ENCODE measurements around the gene HS3ST4. TPM values are rescaled to one million over a fixed set of nuclear protein-coding genes. Genes with fewer than 3 reads are reported as not detected.

The HS3ST4 gene
- total and polyA plus RNA-seq, 2 of the 8 experiments (the other 6 are each of a cell fraction or from before 2014, with no cell fraction given) = 1.9 to 3.3 TPM

DNA sequence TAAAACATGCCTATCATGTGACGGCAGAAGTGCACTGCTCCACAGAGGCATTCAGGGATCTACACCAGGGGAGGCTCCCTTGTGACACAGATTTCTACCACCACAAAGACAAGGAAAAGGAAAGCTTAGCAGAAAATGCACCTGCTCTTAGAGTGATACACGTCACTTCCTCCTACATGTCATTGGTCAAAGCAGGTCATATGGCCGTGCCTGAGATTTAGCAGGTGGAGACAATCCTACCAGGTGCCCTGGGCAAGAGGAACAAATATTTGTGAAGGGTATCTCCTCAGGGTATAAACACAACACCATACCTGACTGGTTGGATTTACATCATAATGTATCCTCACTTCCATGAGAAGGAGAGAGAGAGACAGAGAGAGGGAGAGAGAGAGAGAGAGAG, 362.1 kb downstream of the HS3ST4 start:
- POLR2A ChIA-PET (ENCODE audit: partially characterized antibody) = no interaction called here
- Histone ChIP-seq H4K8ac (ENCODE audit: extremely low read depth, insufficient read depth, low read length) (no peak overlapping the region), H2AFZ (ENCODE audit: low read length) (no peak overlapping the region), H2BK12ac (ENCODE audit: low read depth, low read length) (peak overlapping the region; percentile 20; the same call in 1 of the 2 replicates), H2BK20ac (ENCODE audit: low read length) (no peak overlapping the region; the same call in 1 of the 2 replicates), H3K23ac (ENCODE audit: insufficient read length) (no peak overlapping the region), H4K20me1 (replicated peaks in 1 of 2; ENCODE audit: control insufficient read depth in 1 of 2, insufficient read depth in 2 of 2, low read length in 2 of 2) (no peaks in the 10 kb centered on the region), H3K9ac (replicated peaks in 1 of 4; ENCODE audit: extremely low read depth in 1 of 4, low read depth in 3 of 4, low read length in 3 of 4) (no peak overlapping the region), H3K27ac (ENCODE audit: low read depth, low read length) (no peak overlapping the region), H3K4me2 (ENCODE audit: insufficient read depth in 1 of 2, low read depth in 2 of 2, low read length in 2 of 2) (no peak overlapping the region), H3K27me3 (replicated peaks in 1 of 4; ENCODE audit: control insufficient read depth in 3 of 4, extremely low read depth in 1 of 4, insufficient read depth in 3 of 4, low read length in 3 of 4) (no peaks in the 10 kb centered on the region), H3K4ac (replicated peaks; ENCODE audit: insufficient read length, low read depth, low read length) (no peak overlapping the region), H3K56ac (replicated peaks; ENCODE audit: insufficient read length, low read depth, low read length) (no peak overlapping the region), H2BK5ac (ENCODE audit: low read depth, low read length) (no peak overlapping the region), H3K79me1 (ENCODE audit: low read depth, low read length) (no peaks in the 10 kb centered on the region), H3K4me1 (replicated peaks in 1 of 4; ENCODE audit: control insufficient read depth in 3 of 4, insufficient read depth in 4 of 4, low read length in 3 of 4) (peaks cover 15 to 41% (median 33%) of the 10 kb centered on the region in 4 experiments), H3K4me3 (ENCODE audit: extremely low read depth in 1 of 4, insufficient read depth in 2 of 4, low read depth in 3 of 4, low read length in 4 of 4) (no peak overlapping the region), H3K18ac (ENCODE audit: extremely low read depth, low read length) (no peak overlapping the region), H3K23me2 (ENCODE audit: low read depth, low read length) (no peaks in the 10 kb centered on the region), H4K5ac (ENCODE audit: insufficient read length, low read depth, low read length) (no peak overlapping the region), H3K14ac (ENCODE audit: insufficient read length) (no peak overlapping the region), H3K79me2 (ENCODE audit: control insufficient read depth in 1 of 2, insufficient read depth in 2 of 2, low read length in 2 of 2) (no peaks in the 10 kb centered on the region), H2AK5ac (ENCODE audit: low read depth, low read length) (peak overlapping the region; percentile 5; the same call in 1 of the 2 replicates), H2BK15ac (ENCODE audit: low read length) (no peak overlapping the region), H4K91ac (replicated peaks; ENCODE audit: insufficient read length, low read length) (no peak overlapping the region), H3K9me3 (ENCODE audit: insufficient read depth in 2 of 2, low read depth in 1 of 2, low read length in 1 of 2) (no peaks in the 10 kb centered on the region), H3K36me3 (ENCODE audit: control insufficient read depth in 2 of 4, insufficient read depth in 4 of 4, low read length in 3 of 4) (no peaks in the 10 kb centered on the region), H2BK120ac (replicated peaks; ENCODE audit: low read depth, low read length) (no peak overlapping the region)
- DNase-seq (ENCODE audit: low read depth in 1 of 2, low spot score in 2 of 2) (no peak), FAIRE-seq (no peak)
- CTCF ChIA-PET (ENCODE audit: partially characterized antibody) = no interaction called here
- 98% methylated on average over 3 of the region's 3 CpGs; no CpG with 5 or more reads in 1 of the 2 experiments for WGBS, 2 experiments (ENCODE audit: extremely low coverage in 1 of 2, insufficient coverage in 1 of 2, insufficient read length in 1 of 2, insufficient replicate concordance in 2 of 2, low coverage in 1 of 2, low lambda C conversion rate in 2 of 2, missing lambda C conversion rate in 1 of 2)
- TF ChIP-seq BRCA1 (IDR thresholded peaks at IDR 0.05; ENCODE audit: low read depth, low read length) (no peak), JUN (IDR thresholded peaks at IDR 0.05; ENCODE audit: low read depth, low read length) (no peak), RAD21 (IDR thresholded peaks at IDR 0.05 in 1 of 2, conservative IDR thresholded peaks at IDR 0.05 in 1 of 2; ENCODE audit: low read depth in 2 of 2, low read length in 2 of 2) (no peak), SIRT6 (IDR thresholded peaks at IDR 0.05; ENCODE audit: low read length) (no peak), CHD2 (IDR thresholded peaks at IDR 0.05; ENCODE audit: low read length) (no peak), EGR1 (IDR thresholded peaks at IDR 0.05; ENCODE audit: borderline replicate concordance, low read depth, low read length) (no peak), POLR2A (IDR thresholded peaks at IDR 0.05; ENCODE audit: control extremely low read depth in 1 of 2, low read depth in 2 of 2, low read length in 2 of 2) (no peak), POLR2AphosphoS5 (IDR thresholded peaks at IDR 0.05; ENCODE audit: low read depth, low read length) (no peak), KDM5A (IDR thresholded peaks at IDR 0.05; ENCODE audit: low read length) (no peak), NRF1 (IDR thresholded peaks at IDR 0.05; ENCODE audit: low read depth, low read length) (no peak), JUND (IDR thresholded peaks at IDR 0.05; ENCODE audit: low read length) (no peak), TCF12 (IDR thresholded peaks at IDR 0.05; ENCODE audit: low read depth, low read length) (no peak)
- TF ChIP-seq, protein P1, sequence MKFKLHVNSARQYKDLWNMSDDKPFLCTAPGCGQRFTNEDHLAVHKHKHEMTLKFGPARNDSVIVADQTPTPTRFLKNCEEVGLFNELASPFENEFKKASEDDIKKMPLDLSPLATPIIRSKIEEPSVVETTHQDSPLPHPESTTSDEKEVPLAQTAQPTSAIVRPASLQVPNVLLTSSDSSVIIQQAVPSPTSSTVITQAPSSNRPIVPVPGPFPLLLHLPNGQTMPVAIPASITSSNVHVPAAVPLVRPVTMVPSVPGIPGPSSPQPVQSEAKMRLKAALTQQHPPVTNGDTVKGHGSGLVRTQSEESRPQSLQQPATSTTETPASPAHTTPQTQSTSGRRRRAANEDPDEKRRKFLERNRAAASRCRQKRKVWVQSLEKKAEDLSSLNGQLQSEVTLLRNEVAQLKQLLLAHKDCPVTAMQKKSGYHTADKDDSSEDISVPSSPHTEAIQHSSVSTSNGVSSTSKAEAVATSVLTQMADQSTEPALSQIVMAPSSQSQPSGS (IDR thresholded peaks at IDR 0.05; ENCODE audit: low read length) = no peak
- TF ChIP-seq, protein P2, sequence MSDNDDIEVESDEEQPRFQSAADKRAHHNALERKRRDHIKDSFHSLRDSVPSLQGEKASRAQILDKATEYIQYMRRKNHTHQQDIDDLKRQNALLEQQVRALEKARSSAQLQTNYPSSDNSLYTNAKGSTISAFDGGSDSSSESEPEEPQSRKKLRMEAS (IDR thresholded peaks at IDR 0.05) = no peak
